Fibroblast of villous mesenchyme (primary cell): ENCODE measurements around the gene DNAAF9. TPM values are rescaled to one million over a fixed set of nuclear protein-coding genes. Genes with fewer than 3 reads are reported as not detected.

ENCODE experiments used
- DNase-seq: peaks from one replicate; pipeline ENCODE4 v3.0.0-alpha.2; 2010; ENCODE audit warnings: low read depth
- H3K4me3 ChIP-seq: 2 replicates; pipeline ENCODE4 v1.5.1; 2011; ENCODE audit warnings: low read depth, mild to moderate bottlenecking, low read length
- CTCF ChIP-seq: IDR thresholded peaks from 2 replicates; pipeline ENCODE4 v1.5.1; 2012; ENCODE audit warnings: low read depth, mild to moderate bottlenecking, low read length; ENCODE audit not compliant: insufficient read depth
- total RNA-seq: library from RNA; depleted of rRNA; stranded (reverse); fragments of >200 nt; gene quantifications from 2 replicates; pipeline ENCODE4 v1.2.3, GENCODE V29; 2012

DNAAF9 gene
- total RNA-seq, 1 donor: 20.3 TPM

- TF ChIP-seq CTCF: no peak
- no peak for DNase-seq
- no peak overlapping the region for H3K4me3 ChIP-seq
These were observed 2.3 kb downstream of the DNAAF9 start for GRCh38 chr20:3405139-3405538.

- no peak overlapping the region for H3K4me3 ChIP-seq
- TF ChIP-seq CTCF: no peak
- no peak for DNase-seq
These were observed 3.1 kb downstream of the DNAAF9 start for GRCh38 chr20:3404402-3404801.

- H3K4me3 ChIP-seq: no peak overlapping the region
- no peak for DNase-seq
- TF ChIP-seq CTCF: no peak
These were observed 3.7 kb downstream of the DNAAF9 start for GRCh38 chr20:3403741-3404140.

DNA sequence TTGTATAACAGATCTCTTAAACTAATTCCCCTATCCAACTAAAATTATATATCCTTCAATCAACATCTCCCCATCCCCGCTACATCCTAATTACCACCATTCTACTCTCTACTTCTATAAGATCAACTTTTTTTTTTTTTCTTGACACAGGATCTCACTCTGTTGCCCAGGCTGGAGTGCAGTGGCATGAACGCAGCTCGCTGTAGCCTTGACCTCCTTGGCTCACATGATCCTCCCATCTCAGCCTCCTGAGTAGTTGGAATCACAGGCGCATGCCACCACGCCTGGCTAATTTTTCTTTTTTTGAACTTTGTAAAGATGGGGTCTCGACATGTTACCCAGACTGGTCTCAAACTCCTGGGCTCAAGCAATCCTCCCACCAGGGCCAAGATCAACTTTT lies 5.0 kb downstream of the DNAAF9 start:
- no peak for TF ChIP-seq CTCF
- H3K4me3 ChIP-seq: no peak overlapping the region
- no peak for DNase-seq

DNA sequence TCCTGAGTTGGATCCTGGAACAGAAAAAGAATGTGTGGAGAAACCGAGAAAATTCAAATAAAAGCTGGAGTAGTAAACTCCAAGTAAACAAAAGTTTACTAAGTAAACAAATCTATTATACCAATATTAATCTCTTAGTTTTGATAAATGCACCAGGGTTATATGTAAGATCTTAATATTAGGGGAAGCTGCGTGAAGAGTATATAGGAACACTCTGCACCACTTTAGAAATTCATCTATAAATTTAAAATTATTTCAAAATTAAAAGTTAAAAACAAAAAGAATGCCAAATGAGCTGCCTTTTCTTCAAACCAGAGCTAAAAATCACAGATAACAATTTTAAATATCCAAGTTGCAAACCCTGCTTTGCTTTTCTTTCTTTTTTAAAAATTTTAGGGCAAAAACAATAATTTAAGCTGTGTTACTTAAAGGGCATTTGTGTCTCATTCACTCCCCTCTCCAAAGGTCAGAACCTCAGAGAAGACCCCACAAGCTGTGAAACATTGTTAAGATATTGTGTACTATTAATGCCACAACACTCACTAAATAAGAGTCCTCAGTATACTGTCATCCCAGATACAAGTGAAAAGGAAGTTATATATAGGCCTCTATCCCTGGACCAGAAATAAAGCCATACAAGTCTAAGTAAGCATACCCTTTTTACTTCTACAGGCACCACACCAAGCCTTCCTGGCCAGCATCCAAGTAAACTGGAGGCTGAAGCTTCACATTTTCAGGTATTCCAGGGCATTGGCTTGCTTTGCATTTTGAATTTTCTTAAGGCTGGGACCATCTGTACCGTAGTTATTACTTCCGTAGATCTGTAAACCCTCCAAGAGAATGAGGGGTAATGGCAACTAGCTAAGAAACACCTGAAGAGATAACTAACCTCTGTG lies 7.0 kb downstream of the DNAAF9 start:
- TF ChIP-seq CTCF: no peak
- H3K4me3 ChIP-seq: no peak overlapping the region
- DNase-seq: no peak

DNA sequence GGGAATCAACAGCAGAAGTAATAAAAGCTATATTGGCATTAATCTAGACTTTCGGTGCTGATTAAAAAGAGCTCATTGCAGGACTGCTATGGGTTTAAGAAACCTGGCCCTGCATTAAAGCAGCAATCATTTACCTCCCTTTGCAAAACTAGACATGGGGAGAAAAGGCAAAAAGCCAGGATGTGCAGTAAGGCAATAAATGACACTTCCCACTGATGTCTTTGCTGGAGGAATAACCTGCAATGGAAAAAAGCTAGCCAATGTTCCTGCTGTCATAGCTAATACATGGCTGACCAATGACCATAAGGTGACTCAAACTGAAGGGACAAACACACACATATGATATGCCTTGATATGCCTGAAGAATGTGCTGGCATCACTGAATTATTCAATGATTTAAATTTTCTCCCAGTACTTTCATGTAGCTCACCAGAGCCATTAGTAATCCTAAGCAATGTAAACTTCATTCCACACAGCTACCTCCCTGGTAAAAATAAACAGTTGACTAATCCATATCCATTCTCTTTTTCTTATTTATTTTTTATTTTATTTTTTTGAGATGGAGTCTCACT lies 8.7 kb downstream of the DNAAF9 start:
- no peak overlapping the region for H3K4me3 ChIP-seq
- TF ChIP-seq CTCF: no peak
- peak; percentile 32 for DNase-seq
